K562 (cell line): ENCODE measurements around the gene CFL1. TPM values are rescaled to one million over a fixed set of nuclear protein-coding genes. Genes with fewer than 3 reads are reported as not detected.

Experiments used
- CHCHD3 ChIP-seq: fragments of 250-450 bp; sonication (Bioruptor Pico); IDR thresholded peaks from 2 replicates; pipeline ENCODE4 v2.1.2; 2022; ENCODE audit warnings: mild to moderate bottlenecking
- CSDE1 ChIP-seq, 2 experiments: fragments of 450-650 bp; IDR thresholded peaks; 2 replicates each; pipeline ENCODE4 v1.6.1; 2016; ENCODE audit warnings: mild to moderate bottlenecking in 1 of 2
- ELF1 ChIP-seq: fragments of 200-800 bp; sonication (Bioruptor generic); IDR thresholded peaks from 2 replicates; pipeline ENCODE4 v1.6.1; 2016; ENCODE audit warnings: missing genetic modification characterization, missing compliant biosample characterization
- ESRRA ChIP-seq: fragments of 450-650 bp; IDR thresholded peaks from 2 replicates; pipeline ENCODE4 v1.6.1; 2014; ENCODE audit warnings: low read depth, mild to moderate bottlenecking, moderate library complexity, borderline replicate concordance
- FOXP4 ChIP-seq: sonication (generic); formaldehyde crosslinking; IDR thresholded peaks from 2 replicates; pipeline ENCODE4 v1.8.0; 2022; ENCODE audit warnings: mild to moderate bottlenecking, missing genetic modification reagents, borderline replicate concordance
- HDAC8 ChIP-seq: fragments of 450-650 bp; IDR thresholded peaks from 2 replicates; pipeline ENCODE4 v1.6.1; 2016; ENCODE audit warnings: mild to moderate bottlenecking, missing genetic modification characterization, moderate library complexity, missing compliant biosample characterization
- HMG20B ChIP-seq: fragments of 250-450 bp; sonication (Bioruptor Pico); IDR thresholded peaks from 2 replicates; pipeline ENCODE4 v1.5.0; 2021; ENCODE audit warnings: mild to moderate bottlenecking
- IRF9 ChIP-seq: fragments of 450-650 bp; IDR thresholded peaks from 2 replicates; pipeline ENCODE4 v1.6.1; 2016; ENCODE audit warnings: missing biosample characterization, missing genetic modification characterization
- MLLT1 ChIP-seq, 2 experiments: fragments of 450-650 bp; IDR thresholded peaks; 2 replicates each; pipeline ENCODE4 v1.6.1; 2016
- MLX ChIP-seq, 2 experiments: fragments of 450-650 bp in 1 of 2; sonication (generic) in 1 of 2; formaldehyde crosslinking; conservative IDR thresholded peaks; 2 replicates each; pipeline versions ENCODE4 v1.4.0 to v1.8.1; 2020 to 2022; ENCODE audit warnings: mild to moderate bottlenecking in 1 of 2, missing genetic modification reagents in 1 of 2
- MXI1 ChIP-seq: IDR thresholded peaks from 2 replicates; pipeline ENCODE4 v1.6.1; 2011; ENCODE audit warnings: low read depth, mild to moderate bottlenecking, improper control_type of control experiment, low read length
- PHF20 ChIP-seq: fragments of 450-650 bp; IDR thresholded peaks from 2 replicates; pipeline ENCODE4 v1.6.1; 2018; ENCODE audit not compliant: partially characterized antibody
- RBFOX2 ChIP-seq: fragments of 200-400 bp; formaldehyde crosslinking; IDR thresholded peaks from 2 replicates; pipeline ENCODE4 v1.6.1; 2017; ENCODE audit warnings: low read depth, mild to moderate bottlenecking, low read length, moderate library complexity
- RFX5 ChIP-seq: IDR thresholded peaks from 2 replicates; pipeline ENCODE4 v1.6.1; 2011; ENCODE audit warnings: low read depth, mild to moderate bottlenecking, improper control_type of control experiment, low read length
- RNF2 ChIP-seq: sonication (generic); IDR thresholded peaks from 2 replicates; pipeline ENCODE4 v1.6.1; 2016
- SNRNP70 ChIP-seq: fragments of 200-400 bp; formaldehyde crosslinking; optimal IDR thresholded peaks from 2 replicates; pipeline ENCODE3; 2017; ENCODE audit warnings: low read depth, low read length
- THRA ChIP-seq: fragments of 450-650 bp; IDR thresholded peaks from 2 replicates; pipeline ENCODE4 v1.6.1; 2017; ENCODE audit warnings: mild to moderate bottlenecking, moderate library complexity
- U2AF1 ChIP-seq: fragments of 200-400 bp; formaldehyde crosslinking; optimal IDR thresholded peaks from 2 replicates; pipeline ENCODE3; 2017; ENCODE audit warnings: mild to moderate bottlenecking, low read depth, low read length, moderate library complexity
- ZBTB12 ChIP-seq: fragments of 250-450 bp; sonication (Bioruptor Pico); IDR thresholded peaks from 2 replicates; pipeline ENCODE4 v1.4.0; 2020
- ZNF224 ChIP-seq: sonication (generic); formaldehyde crosslinking; IDR thresholded peaks from 2 replicates; pipeline ENCODE4 v1.8.0; 2022; ENCODE audit warnings: mild to moderate bottlenecking, missing genetic modification reagents
- polyA plus RNA-seq, 8 experiments: library from polyadenylated mRNA; depleted of rRNA in 4 of 8; stranded (reverse) in 5 of 8; unstranded in 3 of 8; fragments of >200 nt; fragmentation: Nextera tagmentation in 2 of 8; fragmentation: Illumina TruSeq in 1 of 8; extraction: Ambion mirVana in 2 of 8; extraction: Trizol in 1 of 8; gene quantifications; 2 replicates each; pipeline versions ENCODE4 v1.2.1 to v1.2.3, GENCODE V29; 2011 to 2014; ENCODE audit warnings: inconsistent platforms in 1 of 8, missing spikeins in 1 of 8
- total RNA-seq, 7 experiments: library from RNA; depleted of rRNA in 6 of 7; stranded (reverse); fragments of >200 nt in 6 of 7; fragmentation: Illumina TruSeq in 2 of 7; extraction: Trizol in 2 of 7; gene quantifications; 2 replicates each; pipeline versions ENCODE4 v1.2.1 to v1.2.3, GENCODE V29; 2011 to 2021; ENCODE audit warnings: low replicate concordance in 1 of 7

The CFL1 gene
- total and polyA plus RNA-seq, 9 of the 15 experiments (the other 6 are each of a cell fraction or from before 2014, with no cell fraction given): 105 to 1,101 (median 859) TPM

GRCh38 chr11:65873318-65874156, 15.6 kb upstream of the CFL1 start (continued):
- no peak for TF ChIP-seq FOXP4 (CRISPR knock-in tag)
- no peak for TF ChIP-seq MXI1
- TF ChIP-seq IRF9: no peak
- peak; percentile 86 for TF ChIP-seq ESRRA
- no peak for TF ChIP-seq ELF1 (tag)
- no peak for TF ChIP-seq CHCHD3 (CRISPR knock-in tag)
- peak; percentile 20 for TF ChIP-seq PHF20
- no peak for TF ChIP-seq HDAC8 (tag)
- TF ChIP-seq MLLT1 (IDR thresholded peaks at IDR 0.05): no peak
- TF ChIP-seq HMG20B (CRISPR knock-in tag): no peak
- TF ChIP-seq SNRNP70: no peak
- no peak for TF ChIP-seq THRA
- no peak for TF ChIP-seq U2AF1
- TF ChIP-seq RFX5: no peak
- no peak for TF ChIP-seq MLX (CRISPR knock-in tag; conservative IDR thresholded peaks at IDR 0.05)
- no peak for TF ChIP-seq CSDE1 (IDR thresholded peaks at IDR 0.05)
- TF ChIP-seq ZNF224: no peak
- TF ChIP-seq ZBTB12 (CRISPR knock-in tag): 0 out of 2 replicates have a peak, but pooled peaks have one; percentile 23
- TF ChIP-seq RBFOX2: peak; percentile 88
- TF ChIP-seq RNF2: peak; percentile 34; the same call in 1 of the 2 replicates
